Fibroblast of skin of right biceps (primary cell): Measurements from ENCODE around the gene CHSY1.
"Not testable (repeated sequence)": the region's sequence is repeated elsewhere in the genome, so short reads cannot be mapped to it uniquely, and the experiment has no call there.

Experiments
- DNase-seq: peaks from one replicate; pipeline ENCODE4 v3.0.0-alpha.2; 2013

Gene CHSY1

DNA sequence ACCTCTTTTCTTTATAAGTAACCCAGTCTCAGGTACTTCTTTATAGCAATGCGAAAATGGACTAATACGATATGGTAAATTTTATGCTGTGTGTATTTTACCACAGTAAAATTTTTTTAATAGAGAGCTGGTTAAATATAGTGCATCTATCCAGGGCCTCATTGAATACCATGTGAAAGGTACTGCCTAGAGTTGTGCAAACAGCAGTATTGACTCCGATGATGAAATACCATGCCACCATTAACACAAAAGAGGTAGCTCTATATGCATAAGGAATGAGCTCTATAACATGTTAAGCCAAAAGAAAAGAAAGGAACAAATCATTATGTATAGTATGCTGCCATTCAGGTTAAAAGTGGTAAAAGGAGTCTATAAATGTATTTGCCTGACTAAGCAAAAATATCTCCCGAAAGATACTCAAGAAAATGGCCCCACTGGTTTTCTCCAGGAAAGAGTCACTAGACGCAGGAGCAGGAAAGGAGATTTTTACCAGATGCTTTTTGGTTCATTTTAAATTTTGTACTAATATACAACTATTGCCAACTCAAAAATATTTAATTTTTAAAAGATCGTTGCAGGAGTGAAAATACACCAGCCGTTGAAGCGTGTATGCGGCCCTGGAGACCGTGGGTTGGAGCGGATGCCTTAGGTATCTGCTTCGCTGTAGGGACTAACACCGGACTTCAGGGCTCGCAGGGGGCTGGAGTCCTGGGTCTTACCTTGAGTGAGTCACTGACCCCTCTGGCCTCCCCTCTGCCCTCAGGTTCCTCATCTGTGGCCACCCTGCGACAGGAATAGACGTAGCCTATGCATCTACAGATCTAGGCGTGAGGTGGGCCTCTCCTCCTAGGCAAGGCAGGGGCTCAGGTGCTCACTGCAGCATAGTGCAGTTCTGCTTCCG, 120.1 kb downstream of the CHSY1 start:
- DNase-seq = no peak

DNA sequence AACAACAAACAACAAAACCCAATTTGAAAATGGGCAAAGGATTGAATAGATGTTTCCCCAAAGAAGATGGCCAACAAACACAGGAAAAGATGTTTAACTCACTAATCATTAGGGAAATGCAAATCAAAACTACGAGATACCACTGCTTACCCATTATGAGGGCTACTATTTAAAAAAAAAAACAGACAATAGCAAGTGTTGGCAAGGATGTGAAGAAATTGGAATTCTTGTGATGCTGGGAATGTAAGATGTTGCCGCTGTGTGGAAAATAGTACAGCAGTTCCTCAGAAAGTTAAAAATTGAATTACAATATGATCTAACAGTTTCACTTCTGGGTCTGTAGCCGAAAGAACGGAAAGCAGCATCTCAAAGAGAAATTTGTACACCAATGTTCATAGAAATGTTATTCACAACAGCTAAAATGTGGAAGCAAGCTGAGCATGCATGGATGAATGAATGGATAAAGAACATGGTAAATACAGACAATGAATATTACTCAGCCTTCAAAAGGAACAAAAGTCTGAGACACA, 121.9 kb downstream of the CHSY1 start:
- DNase-seq = no peak

DNA sequence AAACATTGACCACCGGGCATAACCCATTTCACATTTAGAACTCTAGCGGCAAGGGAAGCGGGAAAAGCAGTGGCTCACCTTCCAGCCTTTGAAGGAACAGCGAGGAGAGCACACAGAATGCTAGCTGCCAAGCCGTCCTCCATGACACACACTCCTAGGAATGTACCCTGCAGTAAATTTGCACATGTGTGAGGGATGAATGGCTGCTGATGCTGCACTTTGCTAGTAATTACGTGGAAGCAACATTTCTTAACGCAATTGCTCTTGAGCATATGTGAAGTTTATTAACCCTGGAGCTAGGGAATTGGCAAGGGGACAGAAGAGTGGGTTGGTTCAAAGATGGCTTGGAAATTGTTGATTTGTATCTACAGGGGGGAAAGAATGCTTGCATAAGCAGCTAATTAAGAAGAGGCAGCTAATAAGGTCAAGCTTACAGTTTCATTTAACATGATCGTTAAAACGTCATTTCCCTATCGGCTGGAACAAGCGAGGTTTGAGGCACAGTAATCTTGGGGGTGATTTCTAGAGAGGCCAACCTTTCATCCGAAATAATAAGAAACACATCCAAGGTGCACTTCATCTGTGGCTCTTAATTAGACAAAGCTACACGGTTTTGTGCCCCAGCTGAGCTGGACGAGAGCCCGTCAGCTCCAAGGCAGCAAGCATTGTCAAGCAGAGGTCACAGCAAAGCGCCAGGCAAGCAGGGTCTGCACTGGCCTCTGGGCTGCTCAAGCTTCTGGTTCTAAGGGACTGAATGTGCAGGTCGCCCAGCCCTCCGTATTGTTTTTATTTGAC, 123.4 kb downstream of the CHSY1 start:
- DNase-seq = peak; percentile 97

DNA sequence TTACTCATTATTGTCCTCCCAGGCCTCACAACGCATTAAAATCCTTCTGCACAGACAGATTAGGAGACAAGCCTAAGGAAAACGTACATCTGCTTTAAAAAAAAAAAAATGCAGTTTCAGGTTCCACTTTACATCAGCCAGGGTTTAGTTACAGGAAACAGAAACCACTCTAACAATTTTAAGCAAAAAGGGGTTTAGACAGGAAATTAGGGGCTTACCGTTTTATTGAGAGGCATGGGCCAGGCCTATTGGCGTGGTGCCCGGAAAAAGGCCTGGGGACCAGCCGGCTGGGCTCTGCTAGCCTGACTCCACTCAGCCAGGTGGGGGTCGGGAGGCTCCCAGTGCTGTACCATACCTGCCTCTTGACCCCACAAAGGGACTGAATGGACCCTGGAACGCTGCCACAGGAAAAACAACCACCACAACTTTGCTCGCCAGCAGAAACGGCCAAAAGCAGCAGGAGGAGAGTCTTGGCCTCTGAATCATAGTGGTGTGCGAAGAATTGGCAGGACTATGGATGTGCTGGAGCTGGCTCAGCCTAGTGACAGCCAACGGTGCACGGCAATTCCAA, 124.3 kb downstream of the CHSY1 start:
- DNase-seq = peak; percentile 95

DNA sequence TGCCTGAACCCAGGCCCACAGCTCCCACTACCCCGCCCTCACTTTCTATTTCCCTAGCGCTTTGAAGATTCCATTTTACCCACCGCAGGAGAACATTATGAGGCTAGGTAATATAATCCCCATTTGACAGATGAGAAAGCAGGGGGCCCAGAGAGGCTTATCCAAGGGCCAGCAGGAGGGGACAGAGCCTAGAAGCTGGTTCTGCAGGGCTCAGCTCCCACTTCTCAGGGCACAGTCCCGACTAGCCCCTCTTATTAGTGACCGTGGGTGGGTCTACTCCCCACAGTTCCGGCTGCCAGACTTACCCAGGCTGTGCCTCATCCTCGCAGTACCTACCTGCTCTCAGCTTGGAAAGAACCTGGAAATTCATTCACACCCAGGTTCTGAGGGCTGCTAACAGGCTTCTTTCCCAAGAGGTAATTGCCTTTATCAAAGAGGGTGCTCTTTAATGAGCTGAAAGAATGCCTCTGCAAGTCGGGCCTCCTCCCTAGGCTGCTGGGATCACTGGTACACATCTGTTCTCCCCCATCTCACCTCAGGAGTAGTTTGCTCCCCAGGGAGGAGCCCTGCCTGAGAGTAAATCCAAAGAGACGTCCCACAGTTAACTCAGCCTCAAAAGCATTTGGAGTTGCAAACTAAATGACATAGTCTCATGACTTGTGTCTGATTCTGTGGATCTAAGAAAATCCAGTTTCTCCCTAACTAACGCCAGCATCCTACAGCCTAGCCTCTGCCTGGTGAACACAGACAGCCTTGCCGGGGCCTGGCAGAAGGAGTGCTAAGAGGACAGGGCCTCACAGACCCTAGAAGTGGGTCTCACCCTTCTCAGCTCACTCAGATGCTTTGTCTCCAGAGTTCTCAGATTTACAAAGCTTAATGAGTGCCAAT, 125.0 kb downstream of the CHSY1 start:
- peak; percentile 83 for DNase-seq

DNA sequence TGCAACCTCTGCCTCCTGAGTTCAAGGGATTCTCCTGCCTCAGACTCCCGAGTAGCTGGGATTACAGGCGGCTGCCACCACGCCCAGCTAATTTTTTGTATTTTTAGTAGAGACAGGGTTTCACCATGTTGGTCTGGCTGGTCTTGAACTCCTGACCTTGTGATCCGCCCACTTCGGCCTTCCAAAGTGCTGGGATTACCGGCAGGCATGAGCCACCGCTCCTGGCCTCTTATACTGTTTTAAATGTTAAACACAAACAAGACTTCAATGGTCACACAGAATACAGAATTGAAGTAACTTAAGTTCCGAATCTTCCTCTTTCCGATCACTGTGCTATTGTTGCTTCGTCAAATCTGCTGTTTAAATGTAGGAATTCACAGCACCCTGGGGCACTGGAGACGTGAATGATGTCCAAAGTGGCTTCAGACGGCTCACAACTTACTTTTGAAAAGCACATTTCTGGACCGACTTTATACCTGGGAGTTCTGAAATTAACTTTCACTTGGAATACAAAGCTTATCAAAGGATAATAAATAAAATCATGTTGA, 125.9 kb downstream of the CHSY1 start:
- not testable (repeated sequence) for DNase-seq
